Germinal center (tissue), 1 donor: ENCODE data around the gene SNN.

Experiments
- DNase-seq: peaks from one replicate; pipeline ENCODE4 v3.0.0; 2012; ENCODE audit warnings: mixed read lengths, low spot score

SNN gene

DNA sequence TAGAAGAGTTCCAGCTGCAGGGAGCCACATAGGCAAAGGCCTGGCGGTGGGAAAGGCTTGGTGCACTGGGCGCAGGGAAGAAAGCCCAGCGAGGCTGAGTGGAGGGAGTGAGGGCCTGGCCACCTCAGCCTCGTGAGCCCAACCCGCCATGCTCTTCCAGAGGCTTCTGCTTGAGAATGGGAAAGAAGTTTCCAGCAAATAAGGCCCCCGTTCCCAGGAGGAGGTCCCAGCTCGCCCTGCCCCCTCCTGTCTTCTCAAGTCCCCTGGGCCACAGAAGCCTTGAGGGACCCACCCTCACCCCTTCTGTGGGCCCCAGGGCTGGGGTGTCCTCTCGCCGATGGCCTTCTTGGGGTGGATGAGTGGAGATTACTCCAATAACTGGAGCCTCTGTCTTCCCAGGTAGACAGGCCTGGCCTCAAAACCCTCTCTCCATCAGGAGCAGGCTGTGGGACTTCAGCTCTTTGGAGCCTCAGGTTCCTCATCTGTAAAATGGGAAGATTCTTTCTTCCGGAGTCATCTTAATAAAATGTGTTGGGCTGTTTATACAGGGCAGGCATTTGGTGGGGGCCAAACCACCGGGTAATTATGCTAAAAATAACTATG lies 933 bp upstream of the SNN start:
- no peak for DNase-seq

DNA sequence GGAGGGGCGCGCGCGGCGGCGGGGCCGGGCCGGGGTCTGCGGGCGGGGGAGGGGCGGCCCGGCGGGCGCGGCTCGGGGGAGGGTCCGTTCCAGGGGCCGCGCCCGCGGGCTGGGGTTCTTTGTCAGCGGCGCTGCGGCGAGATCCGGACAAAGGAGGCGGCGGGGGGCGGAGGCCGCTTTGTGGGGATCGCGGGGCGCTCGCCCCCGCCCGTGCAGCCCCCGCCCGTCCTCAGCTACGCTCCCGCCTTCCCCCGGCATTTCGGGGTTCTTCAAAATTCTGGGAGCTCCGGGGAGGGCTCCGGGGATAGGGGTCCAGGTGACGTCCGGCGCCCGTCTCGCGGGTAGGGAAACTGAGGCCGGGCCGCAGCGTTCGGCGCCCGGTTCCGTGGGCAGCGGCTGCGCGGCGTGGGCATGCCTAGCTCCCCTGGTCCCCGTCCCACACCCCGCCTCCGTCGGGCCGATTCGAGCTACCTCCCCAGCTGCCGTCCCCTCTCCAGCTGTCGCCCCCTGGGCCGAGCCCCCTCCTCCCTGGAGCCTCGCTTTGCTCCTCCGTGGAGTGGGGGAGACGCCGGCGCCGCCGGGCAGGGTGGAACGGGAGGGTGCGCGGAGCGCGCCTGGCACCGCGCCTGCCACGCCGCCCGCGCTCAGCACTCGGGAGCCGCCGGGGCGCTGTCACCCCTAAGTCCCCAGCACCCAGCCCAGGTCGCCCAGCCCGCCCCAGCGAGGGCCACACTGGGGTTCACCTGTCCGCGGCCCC lies 546 bp downstream of the SNN start:
- DNase-seq: no peak

DNA sequence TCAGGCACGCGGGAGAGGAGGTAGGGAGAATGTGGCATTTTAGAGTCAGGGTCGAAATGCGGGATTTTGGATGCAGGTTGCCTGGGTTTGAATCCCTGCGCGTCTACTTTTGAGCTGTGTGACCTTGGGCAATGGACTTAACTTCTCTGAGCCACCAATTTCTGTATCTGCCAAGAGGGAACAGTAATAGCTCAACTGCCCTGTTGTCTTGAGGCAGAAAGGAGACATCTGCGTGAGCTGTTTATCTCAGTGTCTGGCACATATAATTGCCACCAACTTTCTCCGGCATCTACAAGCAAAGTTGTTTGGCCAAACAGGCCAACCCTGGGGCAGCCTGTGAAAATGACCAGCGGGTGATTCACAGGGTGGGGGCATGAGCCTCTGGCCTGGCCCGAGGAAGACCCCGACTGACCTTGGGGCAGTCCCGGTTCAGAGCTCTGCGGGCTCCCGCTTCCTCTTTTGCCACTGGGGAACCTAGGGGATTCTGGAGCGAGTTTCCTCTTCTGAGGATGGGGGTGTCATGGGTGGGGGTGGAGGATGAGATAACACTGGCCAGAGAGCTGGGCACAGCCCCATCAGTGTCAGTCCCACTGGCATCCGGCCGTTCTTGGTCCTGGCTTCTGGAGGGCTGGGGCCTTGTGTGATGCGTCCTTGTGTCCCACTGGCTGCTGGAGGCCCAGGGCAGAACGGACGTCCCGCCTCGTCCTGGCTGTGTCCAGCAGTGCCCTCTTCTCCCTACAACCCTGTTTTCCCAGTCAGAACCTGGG lies 1.3 kb downstream of the SNN start:
- DNase-seq: peak; percentile 51

DNA sequence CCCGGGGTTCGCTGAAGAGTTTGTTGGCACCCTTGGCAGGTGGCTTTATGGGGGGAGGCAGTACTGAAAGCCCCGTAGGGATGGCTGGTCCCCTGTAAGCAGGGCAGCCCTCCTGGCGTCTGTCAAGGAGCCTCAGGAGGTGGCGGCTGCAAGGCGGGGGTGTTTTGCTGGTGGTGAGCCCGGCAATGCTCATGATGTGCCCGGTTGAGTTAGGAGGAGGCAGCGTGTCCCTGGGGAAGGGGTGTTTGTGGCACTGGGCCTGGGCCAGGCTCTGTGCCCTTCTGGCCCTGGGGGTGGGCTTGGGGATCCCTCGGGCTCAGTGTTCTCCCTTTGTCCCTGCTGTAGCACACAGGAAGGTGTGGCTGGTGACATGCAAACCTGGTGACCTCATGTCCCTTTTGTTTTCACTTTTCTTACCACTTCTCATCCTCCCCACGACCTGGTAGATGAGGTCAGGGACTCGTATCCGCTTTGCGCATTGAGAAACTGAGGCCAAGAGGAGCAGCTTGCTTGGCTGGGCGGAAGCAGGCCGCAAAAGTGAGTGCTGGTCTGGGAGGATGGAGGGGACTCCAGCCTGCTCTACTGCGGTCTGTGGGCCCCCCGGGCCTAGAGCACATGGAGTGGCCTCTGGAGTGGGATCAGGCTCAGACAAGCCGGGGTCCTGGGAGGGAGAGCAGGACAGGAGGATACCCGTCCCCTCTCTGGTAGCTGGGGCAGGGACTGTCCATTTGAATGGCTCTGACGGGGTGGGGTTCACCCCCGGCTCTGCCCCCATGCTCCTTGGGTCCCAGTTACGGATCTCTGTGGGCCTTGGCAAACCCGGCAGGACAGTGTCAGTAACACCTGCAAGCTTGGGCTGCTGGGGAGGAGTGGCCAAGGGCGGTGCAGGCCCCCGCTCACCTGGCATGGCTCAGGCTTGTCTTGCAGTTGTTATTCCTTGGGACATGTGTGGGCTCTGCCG lies 2.2 kb downstream of the SNN start:
- no peak for DNase-seq

DNA sequence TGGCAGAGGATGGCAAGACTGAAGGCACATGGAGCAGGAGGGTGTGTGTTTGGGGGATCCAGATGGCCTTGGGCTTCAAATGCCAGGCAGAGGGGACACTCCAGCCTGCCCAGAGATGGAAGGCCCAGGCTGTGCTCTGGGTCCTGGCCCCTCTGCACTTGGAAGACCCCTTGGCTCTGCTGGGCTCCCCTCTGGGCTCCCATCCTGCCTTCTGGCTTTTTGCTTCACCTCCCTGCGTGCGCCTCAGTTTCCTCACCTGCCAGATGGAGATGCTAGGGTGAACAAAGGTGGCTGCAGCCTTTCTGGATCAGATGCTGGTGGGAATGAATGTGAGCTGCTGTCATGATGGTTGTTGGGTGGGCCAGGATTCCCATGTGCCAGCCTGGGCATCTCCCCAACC lies 3.0 kb downstream of the SNN start:
- no peak for DNase-seq

DNA sequence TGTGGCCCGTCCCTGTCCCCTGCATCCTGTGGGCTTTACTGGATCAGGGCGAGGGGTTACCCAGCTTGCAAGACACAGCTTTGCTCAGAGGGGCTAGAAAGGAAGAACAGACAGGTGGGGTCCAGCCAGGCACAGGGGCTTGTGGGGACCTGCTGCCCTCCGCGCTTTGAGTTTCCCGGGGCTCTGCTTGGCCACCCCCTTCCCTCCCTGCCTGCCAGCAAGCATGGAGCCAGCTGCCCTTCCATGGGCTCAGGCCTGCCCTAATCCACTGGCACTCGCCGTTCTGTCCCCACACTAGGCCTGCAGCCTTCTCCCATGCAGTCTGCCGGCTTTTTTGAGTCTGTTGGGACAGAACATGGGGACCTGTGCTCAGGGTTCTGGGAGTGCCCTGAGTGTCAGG lies 3.4 kb downstream of the SNN start:
- DNase-seq: no peak

DNA sequence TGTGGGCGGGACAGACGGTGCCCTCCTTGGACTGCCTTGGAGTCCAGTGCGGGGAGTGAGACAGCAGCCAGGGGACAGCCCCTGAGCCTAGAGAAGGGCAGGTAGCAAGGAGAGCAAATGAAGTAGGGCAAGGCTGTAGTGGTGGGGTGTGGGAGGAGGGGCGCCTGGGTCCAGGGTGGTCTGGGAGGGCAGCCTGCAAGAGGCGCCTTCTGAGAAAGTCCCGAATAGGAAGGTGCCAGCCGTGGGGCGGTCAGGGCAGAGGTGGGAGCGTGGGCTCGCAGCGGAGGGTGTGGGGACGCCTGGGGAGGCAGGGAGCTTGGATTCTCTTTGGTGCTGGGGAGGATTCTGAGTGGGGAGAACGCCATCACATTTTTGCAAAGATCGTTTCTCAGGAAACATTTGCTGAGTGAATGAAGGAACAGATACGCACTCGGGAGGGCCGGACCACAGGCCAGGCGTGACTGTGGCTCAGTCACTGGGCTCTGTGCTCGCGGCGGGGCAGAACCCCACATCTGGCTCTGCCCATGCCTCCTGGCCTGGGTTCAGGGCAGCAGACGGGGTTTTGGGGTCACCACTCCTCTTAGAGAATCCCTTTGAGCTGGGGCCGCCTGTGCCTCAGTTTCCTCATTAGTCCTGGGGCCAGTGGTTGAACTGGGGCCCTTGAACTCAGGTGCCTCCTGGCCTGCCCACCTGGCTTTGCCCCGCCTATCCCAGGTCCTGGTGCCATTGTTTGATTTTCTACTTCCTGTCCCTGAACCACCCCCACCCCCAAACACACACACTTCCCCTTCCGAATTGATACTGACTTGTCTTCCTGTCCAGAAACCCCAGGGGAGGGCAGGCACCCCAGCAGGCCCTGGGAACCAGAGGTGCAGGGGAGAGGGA lies 4.2 kb downstream of the SNN start:
- peak; percentile 71 for DNase-seq

DNA sequence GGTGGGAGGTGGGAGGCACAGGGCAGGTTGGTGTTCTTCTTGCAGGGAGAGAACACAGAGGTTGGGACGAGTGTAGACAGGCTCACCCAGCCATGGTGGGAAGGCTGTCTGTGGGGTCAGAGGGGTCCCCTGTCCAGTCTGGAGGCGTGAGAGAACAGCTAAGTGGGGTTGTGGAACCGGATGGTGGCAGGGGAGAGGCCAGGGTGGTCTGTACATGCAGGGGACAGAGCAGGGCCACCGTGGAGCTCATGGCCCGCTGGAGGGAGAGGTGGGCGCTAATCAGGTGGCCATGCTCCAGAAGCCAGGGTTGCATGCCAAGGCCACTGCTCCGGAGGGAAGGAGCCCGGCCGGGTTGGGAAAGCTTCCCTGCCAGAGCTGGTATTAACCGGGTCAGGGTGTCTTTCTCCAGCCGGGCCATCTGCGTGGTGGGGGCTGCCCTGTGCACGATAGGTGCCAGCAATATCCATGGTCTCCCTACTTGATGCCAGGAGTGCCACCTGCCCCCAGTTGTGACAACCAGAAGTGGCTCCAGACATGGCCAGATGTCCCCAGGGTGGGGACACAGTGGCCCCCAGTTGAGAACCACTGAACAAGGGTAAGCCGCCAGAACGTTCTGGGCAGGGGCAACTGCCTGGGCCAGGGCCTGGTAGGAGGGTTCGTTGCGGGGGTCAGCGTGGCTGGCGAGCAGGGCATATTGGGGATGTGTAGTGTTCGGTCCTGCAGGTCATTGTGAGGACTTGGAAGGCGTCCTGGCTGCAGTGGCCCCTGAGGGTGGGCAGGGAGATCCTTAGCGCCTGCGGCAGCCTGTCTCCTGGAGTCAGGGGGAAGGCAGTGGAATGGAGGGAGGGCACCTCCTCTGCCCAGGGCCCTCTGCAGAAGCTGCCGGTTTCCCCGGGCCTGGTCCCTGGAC lies 5.1 kb downstream of the SNN start:
- DNase-seq: no peak

DNA sequence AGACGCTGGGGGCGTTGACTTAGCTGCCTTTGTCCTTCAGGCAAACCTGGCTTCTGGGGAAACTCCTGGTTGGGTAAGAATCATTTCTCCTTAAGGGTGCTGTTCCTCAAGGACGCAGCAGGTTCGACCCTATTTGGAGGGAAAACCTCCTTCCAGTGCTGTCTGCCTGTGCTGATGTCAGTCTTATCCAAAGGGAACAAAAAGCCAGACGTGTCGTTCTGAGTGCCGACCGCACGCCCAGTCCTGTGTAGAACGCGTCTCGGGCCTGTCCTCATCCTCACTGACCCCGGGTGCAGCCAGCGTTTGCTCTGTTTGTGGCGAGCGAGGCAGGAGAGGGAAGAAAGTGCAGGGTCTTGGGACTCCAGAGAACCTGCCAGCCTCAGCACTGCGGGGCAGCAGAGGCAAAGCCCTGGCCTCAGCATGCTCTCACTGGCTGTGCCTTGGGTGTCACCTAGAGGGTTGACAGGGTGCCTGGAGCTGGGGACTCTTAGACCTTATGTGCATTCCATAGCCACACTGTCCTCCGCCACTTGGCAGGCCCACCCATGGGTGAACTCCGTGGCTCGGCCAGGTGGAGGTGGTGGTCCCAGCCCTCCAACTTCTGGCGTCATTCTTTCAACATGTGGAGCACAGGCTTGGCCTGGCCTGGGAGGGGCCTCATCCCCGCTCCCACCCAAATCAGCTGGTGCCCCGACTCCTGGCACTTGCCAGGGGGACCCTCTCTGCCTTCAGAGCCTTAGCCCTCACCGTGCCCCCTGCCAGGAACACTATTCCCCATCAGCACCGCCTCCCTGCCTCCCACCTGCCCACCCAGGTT lies 6.0 kb downstream of the SNN start:
- no peak for DNase-seq

DNA sequence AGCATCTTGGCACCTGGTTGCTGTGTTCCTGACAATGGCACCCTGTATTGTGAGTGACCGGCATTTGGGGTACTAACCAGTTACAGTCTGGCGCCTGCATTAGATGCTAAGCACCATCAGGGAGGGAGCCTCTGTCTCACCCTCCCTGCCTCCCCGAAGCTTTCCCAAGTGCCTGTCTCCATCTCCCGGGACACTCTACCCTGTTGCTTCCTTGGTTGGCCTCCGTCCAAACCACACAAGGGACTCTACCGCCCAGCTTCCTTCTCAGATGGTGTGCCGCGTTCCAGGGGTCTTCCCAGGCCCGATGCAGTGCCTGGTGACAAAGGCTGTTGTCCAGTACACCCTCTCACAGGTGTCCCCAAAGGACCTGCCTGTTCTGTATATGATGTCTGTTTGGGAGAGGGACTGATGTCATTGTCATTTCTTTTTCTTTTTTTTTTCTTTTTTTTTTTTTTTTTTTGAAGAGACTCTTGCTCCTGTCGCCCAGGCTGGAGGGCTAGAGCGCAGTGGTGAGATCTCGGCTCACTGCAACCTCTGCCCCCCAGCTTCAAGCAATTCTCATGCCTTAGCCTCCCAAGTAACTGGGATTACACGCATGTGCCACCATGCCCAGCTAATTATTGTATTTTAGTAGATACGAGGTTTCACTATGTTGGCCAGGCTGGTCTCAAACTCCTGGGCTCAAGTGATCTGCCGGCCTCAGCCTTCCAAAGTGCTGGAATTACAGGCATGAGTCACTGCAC lies 6.7 kb downstream of the SNN start:
- no peak for DNase-seq

DNA sequence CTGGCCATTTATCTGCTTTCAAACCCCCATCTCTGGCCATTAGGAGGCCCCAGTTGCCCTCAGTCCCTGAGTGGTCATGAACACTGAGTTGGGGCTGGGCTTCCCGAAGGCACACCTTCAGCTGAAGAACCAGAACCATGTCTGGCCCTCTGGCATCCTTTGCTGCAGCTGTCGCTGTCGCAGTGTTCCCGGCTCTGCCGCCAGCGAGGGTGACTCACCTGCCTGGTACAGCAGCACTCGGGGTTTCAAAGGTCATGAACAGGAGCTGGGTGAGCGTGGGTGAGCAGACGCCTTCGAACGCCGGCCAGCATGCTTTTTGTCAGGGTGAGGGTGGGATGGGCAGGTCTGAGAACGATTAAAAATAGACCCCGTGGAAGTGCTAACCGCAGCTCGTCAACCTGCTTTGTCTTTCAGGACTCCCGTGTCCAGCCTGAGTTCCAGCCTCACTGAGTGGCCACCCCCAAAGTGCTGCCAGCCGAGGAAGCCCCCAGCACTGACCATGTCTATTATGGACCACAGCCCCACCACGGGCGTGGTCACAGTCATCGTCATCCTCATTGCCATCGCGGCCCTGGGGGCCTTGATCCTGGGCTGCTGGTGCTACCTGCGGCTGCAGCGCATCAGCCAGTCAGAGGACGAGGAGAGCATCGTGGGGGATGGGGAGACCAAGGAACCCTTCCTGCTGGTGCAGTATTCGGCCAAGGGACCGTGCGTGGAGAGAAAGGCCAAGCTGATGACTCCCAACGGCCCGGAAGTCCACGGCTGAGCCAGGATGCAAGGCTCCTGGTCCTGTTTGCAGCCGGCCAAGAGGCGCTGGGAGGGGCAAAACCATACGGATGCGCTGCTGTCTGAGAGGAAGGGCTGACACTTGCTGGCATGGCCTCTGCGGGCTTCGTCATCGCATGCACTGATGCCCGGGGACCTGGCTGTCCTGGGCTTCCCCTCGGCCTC lies 7.6 kb downstream of the SNN start:
- DNase-seq: no peak

DNA sequence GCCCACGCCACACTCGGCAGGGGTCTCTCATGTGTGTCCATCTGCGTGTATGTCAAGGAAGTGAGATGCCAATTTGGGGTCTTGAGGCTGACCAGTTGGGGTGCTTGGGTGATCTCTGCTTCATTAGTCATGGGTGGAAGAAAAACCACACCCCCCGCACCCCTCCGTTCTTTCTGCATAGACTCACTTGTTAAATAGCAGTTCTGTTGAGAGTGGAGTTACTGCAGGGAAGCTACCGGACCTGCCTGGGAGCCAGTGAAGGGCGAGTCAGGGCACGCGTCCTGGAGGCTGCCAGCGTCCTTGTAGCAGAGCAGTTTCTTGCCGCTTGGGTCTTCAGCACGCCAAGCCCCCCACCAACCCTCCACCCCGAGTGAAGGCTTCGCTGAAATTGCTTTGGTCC lies 8.5 kb downstream of the SNN start:
- no peak for DNase-seq

DNA sequence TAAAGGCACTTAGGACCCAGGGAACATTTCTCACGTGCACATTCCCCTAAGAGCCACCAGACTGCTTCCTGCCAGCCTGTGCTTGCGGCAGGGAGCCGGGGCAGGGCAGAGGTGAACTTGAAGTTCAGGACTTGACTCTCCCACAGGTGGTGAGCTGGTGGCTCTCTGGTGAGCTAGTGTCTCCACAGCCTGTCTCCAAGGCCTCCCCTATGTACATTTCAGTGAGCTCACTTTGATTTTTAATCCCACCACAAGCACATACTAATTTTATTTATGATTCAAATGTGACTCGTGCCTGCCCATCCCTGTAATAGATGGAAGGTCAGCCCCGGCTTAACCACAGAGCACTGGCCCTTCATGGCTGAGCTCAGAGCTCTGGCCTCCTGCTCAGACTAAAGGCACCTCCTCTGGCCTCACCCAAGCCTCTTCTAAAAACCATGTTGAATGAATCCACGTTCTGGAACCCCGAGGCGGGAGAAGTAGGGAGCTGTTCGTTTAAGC lies 9.2 kb downstream of the SNN start:
- DNase-seq: no peak

DNA sequence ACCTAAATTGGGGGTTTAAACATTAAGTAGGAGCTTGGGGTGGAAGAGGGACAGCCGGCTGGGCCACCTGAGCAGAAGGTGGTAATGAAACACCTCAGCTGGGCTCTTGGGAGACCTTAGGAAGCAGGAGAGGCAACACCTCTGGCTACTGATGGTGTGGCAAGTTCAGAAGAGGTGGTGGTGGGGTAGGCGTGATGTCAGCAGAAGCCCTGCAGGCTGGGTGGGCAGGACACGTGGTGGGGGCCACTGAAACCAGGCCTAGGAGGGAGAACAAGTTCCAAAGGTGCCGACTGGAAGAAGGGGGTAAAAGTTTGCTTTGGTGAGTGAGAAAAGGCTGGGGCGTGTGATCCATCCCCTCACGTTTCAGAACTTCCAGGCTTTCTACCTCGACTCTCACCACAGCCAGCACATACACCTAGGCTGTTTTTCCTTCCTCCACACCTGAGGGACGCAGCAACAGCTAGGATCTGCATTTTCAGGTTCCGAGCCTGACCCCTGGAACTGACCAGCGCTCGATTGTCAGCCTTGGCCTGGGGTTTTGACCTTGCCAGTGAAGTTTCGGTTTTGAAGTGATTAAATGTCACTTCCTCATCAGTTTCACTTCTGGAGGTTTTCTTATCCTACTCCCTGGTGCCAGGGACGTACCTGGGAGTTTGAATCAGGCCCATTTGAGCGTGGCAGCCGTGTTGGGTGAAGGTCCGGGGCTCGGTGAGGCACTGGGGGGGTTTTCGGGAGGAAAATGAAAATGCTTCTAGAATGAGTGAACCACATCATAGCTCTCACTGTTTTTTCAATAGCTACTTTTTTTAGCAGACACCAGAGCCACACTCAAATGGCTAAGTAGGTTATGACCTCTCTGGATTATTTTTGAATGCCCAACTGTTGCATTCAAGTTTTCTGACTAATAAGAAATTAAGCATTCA lies 10.0 kb downstream of the SNN start:
- no peak for DNase-seq

DNA sequence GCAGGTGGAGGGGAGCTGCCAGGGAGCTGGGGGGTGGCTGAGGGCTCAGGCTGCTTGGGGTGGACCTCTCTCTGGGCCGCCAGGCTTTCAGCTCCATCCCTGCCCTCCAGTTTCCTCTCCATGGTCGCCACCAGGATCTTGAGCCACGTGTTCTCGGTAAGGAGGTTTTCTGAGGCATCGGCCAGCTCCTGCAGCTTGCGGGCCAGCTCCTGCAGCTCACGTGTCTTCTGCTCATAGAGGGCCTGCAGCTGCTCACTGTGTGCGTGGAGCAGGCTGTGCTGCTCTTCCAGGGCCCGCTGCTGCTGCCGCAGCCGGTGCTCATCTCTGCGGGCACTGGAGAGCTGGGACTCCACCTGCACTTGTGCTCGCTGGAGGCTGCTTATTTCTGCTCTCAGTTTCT lies 11.0 kb downstream of the SNN start:
- DNase-seq: no peak
